ENCODE results near the gene SMC1B.

- TF ChIP-seq JUND (IDR thresholded peaks at IDR 0.05; ENCODE audit: low read length) (no peak), CTCF (IDR thresholded peaks at IDR 0.05; ENCODE audit: control extremely low read depth in 1 of 3, insufficient read depth in 1 of 3, low read depth in 1 of 3, low read length in 3 of 3) (no peak), RAD21 (IDR thresholded peaks at IDR 0.05 in 1 of 2, conservative IDR thresholded peaks at IDR 0.05 in 1 of 2; ENCODE audit: low read depth in 2 of 2, low read length in 2 of 2) (no peak), CEBPB (IDR thresholded peaks at IDR 0.05; ENCODE audit: low read depth, low read length) (no peak), EGR1 (IDR thresholded peaks at IDR 0.05; ENCODE audit: borderline replicate concordance, low read depth, low read length) (no peak), POLR2AphosphoS5 (IDR thresholded peaks at IDR 0.05; ENCODE audit: low read depth, low read length) (no peak), PHF8 (conservative IDR thresholded peaks at IDR 0.05; ENCODE audit: low read depth, low read length) (no peak), CHD2 (IDR thresholded peaks at IDR 0.05; ENCODE audit: low read length) (no peak), EP300 (IDR thresholded peaks at IDR 0.05; ENCODE audit: borderline replicate concordance in 1 of 2, low read depth in 2 of 2, low read length in 2 of 2) (no peak), BCL11A (IDR thresholded peaks at IDR 0.05; ENCODE audit: low read depth in 2 of 2, low read length in 2 of 2) (no peak), JUN (IDR thresholded peaks at IDR 0.05; ENCODE audit: low read depth, low read length) (no peak), ASH2L (IDR thresholded peaks at IDR 0.05; ENCODE audit: low read length) (no peak)
Measured at GRCh38 chr22:45303181-45303580, 110.2 kb downstream of the SMC1B start.
